Activated CD8-positive, alpha-beta memory T cell treated with anti-CD3 and anti-CD28 coated beads, Interleukin-2, amount 50 U/mL, for 48 hours (primary cell): ENCODE measurements around the gene KRT38.
"Not testable (repeated sequence)": the region's sequence is repeated elsewhere in the genome, so short reads cannot be mapped to it uniquely, and the experiment has no call there.

Experiments used
- DNase-seq: peaks from one replicate; pipeline ENCODE4 v3.0.0-alpha.2; 2020

KRT38 gene

DNA sequence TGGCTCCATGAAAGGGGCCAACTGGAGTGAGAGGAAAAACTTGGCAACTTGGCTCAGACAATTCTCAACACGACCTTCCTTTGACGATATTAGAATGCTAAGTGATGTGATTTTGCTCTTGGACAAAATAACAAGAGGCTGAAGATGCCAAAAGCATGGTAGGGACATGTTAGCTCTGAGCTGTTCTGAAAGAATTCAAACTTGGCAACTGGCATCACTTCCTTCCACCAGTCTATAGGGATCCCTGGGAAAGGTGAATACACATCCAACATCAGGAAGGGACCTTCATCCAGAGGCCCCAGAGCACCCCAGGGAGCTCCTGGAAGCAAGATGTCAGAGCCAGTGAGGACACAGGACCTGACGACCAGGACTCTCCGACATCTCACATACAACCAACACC is 20.6 kb downstream of the KRT38 start:
- no peak for DNase-seq

DNA sequence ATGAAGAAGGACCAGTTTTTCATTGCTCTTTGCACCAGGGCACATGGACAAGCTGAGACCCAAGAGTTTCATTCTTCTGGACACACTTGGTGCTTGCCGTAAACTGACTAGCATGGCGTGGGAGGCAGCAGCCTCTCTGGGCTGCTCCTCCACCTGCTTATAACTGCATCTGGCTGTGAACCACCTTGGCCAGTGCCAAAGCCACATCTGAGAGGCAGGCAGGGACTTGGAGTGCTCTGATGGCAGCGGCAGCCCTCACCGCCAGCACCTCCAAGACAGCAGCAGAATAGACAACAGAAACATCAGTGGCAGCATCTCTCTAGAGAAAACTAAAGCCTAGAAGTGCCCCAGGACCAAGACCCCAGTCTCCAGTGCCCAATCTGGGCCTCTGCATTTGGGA is 21.1 kb downstream of the KRT38 start:
- DNase-seq = no peak

DNA sequence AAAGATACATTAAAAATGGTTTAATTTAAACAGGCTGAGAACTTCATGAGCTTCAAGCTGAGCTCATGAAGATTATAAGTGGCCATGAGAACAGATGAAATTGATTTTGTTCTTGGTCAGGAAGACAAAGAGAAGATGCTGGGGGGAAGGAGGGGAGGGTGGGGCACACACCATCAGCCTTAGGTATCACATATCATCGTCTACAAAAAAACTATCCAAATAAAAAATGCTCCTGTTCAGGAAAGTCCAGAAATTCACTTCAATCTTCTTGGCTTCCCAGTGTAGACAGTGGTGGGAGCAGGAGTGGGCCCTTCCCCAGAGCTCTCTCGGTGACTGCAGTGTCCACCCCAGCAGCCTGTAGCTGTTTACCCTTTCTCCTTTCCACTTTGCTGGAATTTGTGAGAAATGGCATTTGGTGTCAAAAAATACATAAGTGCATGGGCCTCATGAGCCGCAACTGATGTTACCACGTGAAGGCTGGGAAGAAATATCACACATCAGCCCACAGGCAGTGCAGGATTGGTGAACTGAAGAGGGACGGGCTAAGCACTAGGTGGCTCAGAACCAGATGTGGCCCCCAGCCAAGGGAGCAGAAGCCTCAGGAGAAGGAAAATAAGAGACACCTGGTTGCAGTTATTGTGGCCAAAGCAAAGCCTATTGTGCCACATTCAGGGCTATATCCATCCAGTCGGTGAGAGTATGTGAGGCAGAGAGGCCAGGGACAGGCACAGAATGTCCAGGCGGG is 22.5 kb downstream of the KRT38 start:
- DNase-seq = no peak

DNA sequence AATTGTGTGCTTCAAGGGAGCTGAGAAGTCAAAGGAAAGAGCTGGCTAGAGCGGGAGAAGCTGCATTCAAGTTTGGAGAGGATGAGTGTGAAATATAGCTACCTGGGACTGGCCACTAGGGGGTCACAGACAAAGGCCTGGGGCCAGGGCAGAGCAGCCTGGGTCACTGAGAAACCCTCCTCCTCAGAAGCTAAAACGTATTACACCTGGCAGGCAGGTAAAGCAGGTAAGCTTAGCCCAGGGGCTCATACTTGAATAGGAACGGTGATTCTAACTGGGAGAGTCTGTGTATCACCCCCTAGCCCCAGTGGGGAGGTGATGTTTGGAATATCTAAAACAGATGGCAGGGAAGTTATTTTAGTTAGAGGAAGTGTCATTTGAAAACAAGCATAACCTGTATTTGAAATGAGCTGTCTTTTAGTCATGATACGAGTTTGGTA is 23.2 kb downstream of the KRT38 start:
- no peak for DNase-seq

DNA sequence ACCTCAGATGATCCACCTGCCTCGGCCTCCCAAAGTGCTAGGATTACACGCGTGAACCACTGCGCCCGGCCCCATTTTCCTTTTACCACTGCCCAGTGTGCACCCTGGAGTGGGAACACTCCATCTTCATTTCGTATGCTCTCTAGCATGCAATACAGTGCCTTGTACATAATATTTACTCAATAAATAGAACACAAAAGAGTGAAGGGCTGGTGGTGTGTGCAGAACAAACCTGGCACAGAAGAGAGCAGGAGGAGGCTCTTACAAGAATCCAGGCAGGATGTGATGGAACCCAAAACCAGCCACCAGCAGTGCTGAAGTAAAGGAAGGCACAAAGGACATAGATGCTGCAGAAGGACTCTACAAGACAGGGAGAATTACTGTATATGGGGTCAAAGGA is 23.7 kb downstream of the KRT38 start:
- DNase-seq = no peak

DNA sequence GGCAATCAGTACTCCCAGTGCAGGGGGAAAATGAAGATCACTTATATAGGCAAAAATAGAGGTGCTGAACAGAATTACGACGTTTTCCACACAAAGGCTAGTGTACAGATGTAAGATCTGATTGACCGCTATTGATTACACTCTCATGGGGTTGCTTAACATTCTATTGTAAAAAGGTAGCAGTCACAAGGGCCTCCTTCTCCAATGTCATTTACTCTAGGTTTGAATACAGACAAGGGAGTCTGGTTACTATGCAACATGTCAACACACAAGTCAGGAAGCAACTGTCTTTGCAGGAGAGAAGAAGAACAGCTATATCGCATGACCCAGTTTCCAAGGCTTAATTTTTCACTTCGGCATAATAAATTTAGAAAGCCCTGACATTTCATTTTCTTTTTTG is 24.3 kb downstream of the KRT38 start:
- DNase-seq = no peak

DNA sequence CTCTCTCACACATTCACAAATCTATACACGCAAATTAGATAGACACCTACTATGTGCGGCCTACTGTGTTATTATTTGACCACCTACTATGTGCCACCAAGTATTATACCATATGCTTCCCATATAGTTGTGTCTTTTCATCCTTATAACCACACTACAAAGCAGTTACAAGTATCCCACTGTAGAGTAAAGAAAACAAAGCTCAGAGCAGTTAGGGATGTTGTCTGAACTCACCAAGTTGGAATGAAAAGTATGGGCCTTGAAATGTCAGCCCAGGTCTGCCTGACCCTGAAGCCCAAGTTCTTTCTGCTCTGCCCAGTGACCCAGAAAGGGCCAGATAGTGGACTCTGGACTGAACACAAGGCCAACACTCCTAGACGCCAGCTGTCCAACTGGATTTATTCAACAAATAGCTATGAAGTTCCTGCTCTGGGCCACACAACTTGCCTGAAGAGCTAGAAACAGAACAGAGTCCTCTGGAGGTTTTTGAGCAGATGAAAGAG is 24.9 kb downstream of the KRT38 start:
- DNase-seq = no peak

DNA sequence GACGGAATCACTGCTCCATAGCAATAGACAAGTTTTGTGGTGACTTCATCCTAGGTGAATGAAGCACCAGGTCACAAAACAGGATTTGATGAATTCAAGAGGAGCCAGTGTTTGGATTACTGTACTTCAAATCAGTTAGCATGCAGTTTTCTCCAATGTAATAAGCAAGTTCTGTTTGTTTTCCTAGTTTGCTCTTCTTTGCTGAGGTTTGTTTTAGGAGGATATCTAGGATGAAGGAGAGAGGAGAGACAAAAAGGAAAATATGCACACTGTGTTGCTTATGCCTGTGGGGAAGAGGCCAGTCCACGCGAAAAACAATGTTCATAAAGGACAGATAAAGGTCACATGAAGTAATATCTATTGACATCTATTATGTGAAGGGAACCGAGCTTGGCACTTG is 25.4 kb downstream of the KRT38 start:
- no peak for DNase-seq

DNA sequence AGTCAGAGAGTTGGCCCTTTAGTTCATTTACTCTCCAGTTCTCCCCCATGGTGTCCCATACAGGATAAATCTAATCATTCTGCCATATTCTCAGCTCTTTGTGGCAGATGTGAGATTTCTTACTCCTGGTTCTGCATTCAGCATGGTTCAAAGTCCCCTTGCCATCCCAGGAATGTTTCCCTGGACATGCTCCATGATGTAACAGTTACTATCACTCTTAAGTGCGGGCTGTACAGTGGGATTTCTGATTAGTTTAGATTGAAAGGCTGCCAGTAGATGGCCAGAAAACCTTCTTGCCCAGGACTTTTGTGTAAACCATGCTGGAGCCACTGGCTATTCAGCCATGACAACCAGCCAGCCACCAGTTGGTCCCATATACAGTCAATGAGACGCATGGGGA is 26.8 kb downstream of the KRT38 start:
- no peak for DNase-seq

DNA sequence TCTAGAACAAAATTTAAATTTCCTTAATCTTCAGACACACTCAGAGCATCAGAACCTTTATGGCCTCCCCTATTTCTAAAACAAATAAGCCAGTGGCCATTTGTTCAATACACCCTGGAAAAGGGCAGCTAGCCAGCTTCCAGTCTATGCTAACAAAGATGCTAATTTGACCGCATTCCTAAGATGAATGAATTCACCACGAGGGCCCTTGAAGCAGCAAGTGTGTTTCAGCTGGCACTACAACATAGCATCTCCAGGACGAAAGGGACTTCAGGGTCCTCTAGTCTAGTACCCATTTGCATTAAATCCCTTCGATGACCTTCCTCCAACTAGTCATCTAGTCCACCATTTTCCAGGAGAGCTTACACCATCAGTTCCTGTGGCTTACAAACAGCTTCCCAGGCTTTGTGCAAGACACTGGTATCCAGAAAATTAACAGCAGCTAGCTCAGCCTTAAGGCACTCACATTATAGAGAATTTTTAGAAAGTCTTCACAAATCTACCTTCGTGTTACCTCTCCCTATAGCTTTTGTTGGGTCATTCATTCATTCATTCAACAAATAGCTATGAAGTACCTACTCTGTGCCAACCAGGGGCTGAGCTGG is 27.3 kb downstream of the KRT38 start:
- no peak for DNase-seq

DNA sequence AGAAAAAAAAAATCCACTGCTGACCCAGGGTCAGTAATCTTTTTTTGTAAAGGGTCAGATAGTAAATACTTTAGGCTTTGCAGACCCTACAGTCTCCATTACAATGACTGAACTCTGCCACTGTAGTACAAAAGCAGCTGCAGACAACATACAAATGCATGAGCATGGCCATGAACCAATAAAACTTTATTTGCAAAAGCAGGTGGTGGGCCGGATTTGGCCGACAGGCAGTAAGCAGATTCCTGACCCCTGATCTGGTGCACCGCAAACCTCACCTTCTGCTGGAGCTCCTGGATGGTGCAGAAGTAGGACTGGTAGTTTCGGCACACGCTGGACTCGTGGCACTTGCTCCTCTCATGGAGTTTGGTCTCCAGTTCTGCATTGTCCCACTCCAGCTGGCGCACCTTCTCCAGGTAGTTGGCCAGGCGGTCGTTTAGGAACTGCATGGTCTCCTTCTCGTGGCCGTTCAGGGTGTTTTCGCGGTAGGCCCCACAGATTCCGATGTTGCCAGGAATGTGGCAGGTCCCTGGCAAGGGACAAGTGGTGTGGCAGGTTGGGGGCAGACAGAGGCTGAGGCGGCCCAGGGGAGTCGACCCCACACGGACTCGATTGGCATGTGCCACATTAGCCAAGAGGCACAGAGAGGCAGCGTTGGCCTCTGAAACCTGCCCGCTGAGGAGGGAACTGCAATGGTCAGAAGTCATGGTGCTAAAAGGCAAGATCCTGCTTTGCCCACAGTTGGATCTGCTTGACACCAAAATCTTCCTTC is 29.5 kb downstream of the KRT38 start:
- no peak for DNase-seq

DNA sequence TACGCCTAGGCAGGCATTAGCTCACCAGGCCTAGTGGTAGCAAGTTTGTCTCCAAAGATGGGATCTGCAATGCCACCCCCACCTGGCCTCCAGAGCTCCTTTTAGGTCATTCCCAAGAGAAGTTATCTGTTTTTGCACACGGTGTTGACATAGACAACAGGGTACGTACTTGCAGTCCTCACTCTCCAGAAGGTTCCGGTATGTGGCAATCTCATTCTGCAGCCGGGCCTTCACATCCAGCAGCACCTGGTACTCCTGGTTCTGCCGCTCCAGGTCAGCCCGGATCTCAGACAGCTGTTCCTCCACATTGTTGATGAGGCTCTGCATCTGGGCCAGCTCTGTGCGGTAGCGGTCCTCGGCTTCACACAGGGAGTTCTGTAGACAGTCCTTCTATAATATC is 33.6 kb downstream of the KRT38 start:
- no peak for DNase-seq

DNA sequence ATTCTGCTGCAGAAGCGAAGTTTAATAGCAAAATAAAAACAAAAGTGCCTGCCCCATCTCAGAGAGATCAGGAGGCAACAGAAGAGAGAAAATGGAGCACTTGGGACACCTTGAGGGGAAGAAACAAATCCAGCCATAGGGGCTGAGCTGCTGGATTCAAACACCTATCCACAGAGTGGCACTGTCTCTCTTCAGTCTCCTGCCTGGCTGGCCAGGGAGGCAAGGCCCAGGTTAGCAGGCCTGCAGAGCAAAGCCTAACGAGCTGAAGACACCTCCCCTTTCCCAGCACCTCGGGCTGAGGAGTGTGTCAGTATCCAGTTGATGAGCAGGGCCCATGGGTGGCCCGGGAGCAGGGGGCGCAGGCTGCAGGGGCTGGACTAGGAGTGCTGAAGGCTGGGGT is 34.6 kb downstream of the KRT38 start:
- no peak for DNase-seq

DNA sequence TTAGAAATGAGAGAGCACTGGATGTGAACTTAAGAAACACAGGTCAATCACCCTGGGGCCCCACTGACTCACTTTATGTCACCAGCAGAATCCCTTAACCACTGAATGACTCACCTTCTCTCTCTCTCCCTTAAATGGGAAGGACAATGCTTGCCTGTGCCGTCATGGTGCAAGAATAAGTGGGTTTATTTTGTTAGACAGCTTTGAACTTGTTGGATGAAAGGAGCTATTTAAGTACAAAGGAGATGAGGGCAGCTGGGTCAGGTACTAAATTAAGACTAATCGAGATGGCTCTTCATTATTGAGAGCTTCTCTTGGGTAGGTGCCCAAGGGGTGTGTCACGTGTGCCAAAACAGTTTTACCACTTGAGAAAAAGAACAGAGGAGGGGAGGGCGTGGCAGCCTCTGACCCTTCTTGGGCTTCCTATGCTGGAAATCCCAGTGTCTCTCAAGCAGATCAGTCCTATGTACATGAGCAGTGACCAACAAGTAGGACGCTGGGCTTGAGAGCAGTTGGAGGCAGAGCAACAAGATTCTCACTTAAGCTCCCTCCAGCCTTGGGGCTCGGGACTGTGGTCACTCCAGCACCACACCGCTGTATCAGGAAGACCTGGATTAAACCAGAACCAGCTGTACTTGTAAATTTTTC is 36.6 kb downstream of the KRT38 start:
- peak; percentile 60 for DNase-seq

DNA sequence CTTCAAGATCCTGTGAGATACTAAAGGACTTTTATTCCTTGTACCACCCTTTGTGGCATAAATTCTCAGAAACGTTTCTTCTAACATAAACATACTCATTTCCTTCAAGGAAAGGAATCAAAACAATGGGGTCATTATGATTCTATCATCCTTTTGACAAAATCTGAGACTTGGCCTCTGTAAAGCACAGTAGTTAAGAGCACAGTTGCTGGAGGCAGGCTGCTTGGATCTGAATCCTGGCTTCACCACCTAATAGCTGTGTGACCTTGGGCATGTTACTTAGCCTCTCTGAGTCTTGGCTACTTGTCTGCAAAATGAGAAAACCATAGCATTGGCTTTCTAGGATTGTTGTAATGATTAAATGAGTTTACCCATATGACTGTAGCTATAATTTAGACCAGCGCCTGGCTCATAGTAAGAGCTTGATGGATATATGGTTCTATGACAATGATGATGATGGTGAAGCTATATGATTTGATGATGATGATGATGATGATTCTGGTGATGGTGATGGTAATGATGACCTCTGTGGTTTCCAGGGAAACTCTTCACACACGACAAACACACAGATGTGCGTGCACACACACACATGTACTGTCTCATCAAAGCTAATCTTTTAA is 37.3 kb downstream of the KRT38 start:
- DNase-seq = no peak

DNA sequence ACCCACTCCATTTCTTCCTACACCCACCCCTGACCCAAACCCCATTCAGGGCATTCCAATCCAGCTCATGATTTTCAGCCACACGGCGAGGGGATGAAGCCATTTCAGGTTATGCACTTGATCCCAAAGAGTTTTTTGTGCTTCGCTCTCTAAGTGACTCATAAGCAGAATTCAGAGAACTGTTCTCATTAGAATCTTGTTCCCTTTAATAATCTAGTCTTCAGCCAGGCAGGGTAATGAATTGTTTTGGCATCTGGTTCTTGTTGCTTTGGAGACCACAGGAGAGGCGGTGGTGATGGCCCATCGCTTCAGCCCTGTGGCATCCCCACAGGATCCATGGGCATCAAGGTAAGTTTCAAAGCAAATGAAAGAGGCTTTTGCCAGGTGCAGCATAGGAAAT is 38.6 kb downstream of the KRT38 start:
- DNase-seq = no peak

DNA sequence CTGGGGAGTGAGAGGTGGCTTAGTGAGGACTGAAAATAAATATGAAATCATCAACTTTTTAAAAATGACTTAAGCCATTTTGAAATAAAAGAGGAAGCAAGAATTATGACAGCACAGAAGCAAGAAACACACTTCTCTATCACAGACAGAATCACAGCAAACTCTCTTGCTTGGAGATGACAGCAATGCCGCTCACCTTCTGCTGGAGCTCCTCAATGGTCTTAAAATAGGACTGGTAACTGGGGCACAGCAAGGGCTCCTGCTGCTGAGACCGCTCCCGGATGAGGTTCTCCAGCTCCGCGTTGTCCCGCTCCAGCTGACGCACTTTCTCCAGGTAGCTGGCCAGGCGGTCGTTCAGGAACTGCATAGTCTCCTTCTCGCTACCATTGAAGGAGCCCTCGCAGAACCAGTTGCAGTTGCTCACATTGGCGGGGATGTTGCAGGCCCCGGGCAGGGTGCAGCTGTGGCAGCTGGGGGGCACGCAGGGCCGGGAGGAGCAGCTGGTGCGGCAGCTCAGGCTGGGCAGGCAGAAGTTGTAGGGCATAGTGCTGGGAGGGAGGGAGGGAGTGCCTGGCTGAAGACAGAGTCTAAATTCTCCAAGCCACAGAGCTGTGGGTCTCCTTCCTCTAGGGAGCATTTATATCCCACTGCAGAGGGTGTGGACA is 43.7 kb downstream of the KRT38 start, which contains the start of gene KRT31:
TSS of gene KRT31 (minus strand) at position 613 of the 665 bp plus-strand sequence. CDS start at position 544, 69 bp downstream.
- no peak for DNase-seq

DNA sequence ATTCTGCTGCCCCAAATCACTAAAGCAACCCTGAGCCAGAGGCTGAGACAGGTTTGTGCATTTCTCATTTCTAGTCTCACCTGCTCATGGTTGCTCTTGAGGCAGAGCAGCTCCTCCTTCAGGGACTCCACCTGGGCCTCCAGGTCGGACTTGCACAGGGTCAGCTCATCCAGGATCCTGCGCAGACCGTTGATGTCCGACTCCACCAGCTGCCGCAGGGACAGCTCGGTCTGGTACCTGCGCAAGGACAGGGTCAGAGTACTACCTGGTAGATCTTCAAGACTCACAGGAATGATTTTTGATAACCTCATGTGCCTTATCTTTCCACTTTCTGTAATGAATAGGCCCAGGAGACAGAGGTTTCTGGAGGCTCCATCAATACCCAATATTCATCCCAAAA is 44.4 kb downstream of the KRT38 start:
- no peak for DNase-seq

DNA sequence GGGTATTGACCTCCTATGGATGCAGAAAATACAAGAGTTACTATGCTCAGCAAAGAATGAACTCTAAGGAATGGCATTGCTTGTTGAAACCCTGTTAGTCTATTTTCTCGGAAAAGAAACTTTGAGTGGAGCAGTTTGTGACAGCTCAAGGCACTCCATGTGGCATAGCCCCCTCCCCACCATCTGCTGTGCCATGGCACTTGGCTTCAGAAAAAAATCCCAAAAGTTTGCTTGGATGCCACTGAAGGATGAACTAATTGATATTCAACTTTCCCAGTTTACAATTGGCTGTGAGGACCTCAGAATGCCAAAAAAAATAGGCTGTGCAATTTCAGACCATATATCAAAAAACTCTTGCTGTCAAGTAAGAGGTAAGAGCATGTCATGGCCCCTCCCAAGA is 45.2 kb downstream of the KRT38 start:
- no peak for DNase-seq

DNA sequence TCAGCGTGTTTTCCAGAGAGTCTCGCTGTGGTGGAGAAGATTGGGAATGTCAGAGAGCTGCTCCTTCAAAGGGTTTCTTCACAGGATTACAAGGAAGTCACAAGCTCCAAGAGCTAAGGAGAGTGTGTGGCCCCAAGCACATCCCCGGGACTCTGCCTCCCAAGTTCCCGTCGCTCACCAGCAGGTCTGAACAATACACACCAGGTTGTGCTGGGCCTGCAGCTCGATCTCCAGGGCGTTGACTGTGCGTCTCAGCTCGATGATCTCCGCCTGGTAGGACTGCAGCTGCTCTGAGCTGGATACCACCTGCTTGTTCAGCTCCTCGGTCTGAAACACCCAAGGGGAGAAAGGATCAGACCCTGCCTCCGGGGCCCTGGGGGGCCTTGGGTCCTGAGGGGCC is 45.7 kb downstream of the KRT38 start:
- not testable (repeated sequence) for DNase-seq

DNA sequence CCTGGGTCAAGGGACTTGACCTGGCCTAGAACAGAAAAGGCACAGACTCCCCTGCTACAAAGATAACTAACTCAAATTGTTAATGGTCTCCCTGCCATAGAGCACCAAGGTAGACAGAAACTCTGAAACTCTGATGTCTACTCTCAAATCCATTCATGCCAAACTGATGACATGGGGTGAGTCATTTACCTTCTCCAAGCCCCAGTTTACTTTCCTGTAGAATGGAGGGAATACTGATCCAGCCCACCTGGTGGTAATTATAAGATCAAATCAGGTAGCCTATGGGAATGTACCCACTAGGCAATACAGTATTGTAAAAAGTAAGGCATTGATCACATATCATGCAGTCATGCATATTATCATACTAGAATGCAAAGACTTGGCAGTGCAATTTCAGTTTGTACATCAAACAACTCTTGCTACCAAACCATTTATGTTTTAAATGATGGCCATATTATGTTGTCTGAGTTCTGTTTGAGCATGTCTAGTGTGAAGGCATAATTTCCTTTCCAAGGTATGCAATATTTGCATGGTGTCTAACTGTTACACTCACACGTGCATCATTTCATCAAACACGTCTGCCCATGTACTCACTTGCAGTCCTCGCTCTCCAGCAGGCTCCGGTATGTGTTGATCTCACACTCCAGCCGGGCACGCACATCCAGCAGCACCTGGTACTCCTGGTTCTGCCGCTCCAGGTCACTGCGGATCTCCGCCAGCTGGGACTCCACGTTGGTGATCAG is 46.4 kb downstream of the KRT38 start:
- DNase-seq = no peak

DNA sequence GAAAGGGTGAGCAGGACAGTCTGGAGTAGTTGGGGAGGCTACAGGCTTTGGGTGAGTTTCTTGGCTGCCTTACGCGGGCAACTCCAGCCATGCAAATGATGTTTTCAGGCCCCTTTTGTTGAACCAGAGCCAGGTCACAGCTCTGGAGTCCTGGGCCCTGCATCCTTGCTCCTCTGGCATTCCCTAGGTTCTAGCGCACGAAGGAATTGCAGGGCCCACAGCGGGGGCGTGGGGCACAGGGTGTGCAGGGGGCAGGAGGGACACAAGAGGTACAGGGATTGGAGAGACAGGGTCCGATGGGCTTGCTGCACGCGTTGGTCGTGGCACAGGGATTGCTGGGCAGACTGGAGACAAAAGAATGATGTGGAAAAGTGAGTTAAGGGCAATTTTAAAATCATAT is 47.0 kb downstream of the KRT38 start:
- DNase-seq = no peak
